ENCODE results near the gene MAPK8.

The MAPK8 gene

DNA sequence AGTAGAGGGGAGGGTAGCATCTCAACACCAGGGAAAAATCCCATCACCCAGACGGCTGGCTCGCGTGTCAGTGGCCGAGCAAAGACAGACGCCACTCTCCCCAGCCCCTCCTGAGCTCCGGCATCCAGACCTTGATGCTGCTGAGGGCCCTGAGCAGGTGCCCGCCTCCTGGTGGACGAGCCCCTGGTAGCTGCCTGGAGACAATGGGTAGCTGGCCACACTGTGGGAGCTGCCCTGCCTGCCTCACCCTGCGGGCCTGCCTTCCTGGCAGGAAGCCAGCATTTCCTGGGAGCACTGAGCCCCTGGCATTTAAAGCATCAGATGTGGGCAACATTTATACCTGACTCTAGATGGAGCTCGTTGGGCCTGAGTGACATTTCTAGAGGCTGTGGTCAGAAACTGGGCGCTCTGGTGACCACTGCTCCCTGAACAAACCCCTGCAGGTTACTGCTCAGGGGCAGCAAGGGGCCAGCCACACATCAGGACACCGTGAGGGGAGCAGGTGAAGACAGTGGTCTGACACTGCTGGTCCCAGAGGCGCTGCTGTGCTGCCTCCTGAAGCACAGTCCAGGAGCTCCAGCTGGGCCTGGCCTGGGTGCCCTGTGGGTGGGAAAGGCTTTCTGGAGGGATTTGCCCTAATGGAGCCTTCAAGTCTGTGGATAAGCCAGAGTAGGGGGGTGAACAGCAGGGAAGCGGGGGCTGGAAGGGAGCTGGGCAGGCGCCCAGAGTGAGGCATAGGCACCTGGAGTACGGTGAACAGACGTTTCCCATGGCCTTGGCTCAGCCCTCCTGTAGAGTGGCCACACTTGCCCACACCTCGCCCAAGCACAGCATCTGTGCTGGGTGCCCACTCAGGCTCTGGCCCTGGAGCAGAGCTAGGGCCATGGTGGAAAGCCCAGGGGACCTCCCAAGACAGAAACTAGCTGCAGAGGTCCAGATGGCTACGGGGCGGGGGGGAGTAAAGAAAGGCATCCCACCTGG is 138.7 kb downstream of the MAPK8 start:
- DNase-seq (ENCODE audit: extremely low read depth in 1 of 2, low read depth in 1 of 2) = no peak

- no peak for DNase-seq (ENCODE audit: extremely low read depth in 1 of 2, low read depth in 1 of 2)
These were observed 139.5 kb downstream of the MAPK8 start for GRCh38 chr10:48445932-48446331.

- no peak for DNase-seq (ENCODE audit: extremely low read depth in 1 of 2, low read depth in 1 of 2)
These were observed 140.3 kb downstream of the MAPK8 start for GRCh38 chr10:48446785-48447184.

GRCh38 chr10:48447356-48448215 is 141.1 kb downstream of the MAPK8 start:
- DNase-seq (ENCODE audit: extremely low read depth in 1 of 2, low read depth in 1 of 2) = no peak

DNA sequence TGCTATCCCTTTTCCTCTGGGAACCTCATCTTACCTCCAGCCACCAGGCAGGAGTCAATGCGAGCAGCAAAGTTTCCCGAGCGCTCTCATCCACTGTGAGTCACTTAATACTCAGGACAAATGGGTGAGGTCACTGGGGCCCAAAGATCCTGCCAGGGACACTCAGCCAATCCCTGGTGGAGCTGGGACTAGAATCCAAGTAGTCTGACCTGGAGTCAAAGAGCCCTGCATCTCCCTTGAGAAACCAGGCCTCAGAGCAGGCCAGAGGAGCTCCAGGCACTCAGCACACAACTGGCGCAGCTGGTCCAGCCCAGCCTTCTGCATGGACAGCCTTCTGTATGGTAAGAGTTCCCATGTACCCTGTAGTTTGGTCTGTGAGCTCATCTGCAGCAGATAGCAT is 142.3 kb downstream of the MAPK8 start:
- DNase-seq (ENCODE audit: extremely low read depth in 1 of 2, low read depth in 1 of 2) = no peak

DNA sequence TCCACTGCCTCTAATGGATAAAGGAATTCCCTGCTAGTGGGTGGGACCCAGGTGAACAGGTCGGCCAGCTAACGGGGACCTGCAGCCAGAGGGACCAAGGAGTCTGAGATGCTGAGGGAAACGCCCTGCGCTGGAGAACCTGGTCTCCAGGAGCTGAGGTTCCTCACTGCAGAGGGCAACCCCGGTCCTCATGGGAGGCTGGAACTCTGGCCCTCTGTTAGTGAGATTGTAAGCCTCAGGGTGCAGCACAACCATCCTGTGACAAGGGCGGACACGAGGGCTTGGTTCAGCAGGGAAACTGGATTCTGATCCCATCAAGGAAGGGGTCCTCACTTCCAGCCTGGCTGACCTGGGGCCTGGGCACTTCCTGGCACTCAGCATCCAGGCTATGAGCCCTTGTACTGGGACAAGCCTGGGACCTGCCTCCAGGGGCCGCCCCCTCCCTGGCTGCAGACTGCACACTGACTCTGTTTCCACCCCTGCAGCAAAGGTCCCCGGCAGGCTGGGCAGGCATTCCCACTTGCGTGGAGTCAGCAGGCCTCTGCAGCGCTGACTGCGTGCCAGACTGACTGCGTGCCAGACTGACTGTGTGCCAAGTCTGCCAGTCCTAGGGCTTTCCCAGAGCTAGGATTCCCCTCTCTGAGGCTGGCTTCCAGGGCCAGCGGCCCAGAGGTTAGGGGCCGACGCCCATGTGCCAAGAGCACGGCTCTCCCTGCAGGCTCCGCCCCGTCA is 143.2 kb downstream of the MAPK8 start:
- DNase-seq (ENCODE audit: extremely low read depth in 1 of 2, low read depth in 1 of 2) = no peak

GRCh38 chr10:48450233-48450740 is 143.8 kb downstream of the MAPK8 start:
- no peak for DNase-seq (ENCODE audit: extremely low read depth in 1 of 2, low read depth in 1 of 2)

GRCh38 chr10:48450741-48451466 is 144.4 kb downstream of the MAPK8 start:
- DNase-seq (ENCODE audit: extremely low read depth in 1 of 2, low read depth in 1 of 2) = no peak

DNA sequence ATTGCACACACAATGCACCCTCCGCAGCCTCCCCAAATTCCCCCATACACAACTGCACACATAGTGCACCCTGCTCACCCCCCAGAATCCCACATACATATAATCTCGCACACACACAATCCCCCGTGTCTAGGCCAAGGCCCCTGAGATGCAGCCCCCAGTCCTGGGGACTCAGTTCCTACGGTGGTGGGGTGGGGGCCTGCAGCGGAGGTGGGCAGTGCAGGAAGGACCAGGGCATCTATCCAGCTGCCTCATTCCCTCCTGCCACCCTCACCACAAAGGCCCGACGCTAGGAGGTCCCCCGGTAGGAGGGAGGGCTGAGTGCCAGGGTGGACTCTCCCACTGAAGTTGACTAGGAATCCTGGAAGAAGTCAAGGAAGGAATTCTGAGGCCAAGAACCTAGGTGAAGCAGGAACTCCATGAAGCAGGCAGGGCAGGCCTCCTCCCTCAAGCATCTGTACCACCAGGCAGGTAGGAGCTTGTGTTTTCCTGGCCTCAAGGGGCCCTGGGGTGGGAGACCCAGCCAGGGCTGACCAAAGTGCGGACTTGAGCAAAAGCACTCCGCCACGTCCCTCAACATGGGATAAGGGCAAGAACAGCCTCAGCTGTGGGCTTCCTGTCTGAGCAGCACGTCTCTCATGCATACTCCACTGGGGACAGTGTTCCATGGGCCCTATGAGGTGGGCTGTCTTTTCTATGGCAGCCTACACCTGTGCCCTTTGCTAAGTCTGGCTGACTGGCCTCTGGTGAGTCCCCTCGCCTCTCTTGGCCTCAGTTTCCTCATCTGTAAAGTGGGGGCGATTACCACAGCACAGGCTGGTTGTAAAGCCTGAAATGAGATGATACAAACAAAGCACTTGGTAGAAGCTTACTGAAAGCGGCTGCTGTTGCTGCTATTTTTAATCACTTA is 145.7 kb downstream of the MAPK8 start:
- no peak for DNase-seq (ENCODE audit: extremely low read depth in 1 of 2, low read depth in 1 of 2)

DNA sequence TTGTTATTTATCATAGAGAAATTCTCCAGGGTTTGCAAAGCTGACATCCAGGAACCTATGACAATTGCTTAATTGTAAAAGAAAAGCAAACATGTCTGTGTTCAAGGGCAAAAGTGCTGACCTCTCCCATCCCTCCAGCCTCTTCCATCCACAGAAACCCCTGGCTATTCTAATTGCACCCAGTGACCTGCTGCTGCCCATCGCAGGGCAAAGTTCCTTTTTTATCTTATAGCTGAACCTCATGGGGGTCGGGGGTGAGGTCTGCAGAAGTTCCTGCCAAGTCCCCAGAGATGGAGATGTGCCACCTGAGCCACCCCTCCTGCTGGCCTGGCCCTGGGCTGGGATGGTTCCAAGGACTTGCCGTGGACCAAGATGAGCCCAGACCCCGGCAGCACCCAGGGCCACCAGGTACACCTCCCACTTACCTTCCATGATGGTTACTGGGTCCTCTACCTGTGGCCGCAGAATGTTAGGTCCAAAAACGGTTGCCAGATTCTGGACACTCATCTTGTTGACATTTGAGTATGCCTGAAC is 146.5 kb downstream of the MAPK8 start:
- no peak for DNase-seq (ENCODE audit: extremely low read depth in 1 of 2, low read depth in 1 of 2)

DNA sequence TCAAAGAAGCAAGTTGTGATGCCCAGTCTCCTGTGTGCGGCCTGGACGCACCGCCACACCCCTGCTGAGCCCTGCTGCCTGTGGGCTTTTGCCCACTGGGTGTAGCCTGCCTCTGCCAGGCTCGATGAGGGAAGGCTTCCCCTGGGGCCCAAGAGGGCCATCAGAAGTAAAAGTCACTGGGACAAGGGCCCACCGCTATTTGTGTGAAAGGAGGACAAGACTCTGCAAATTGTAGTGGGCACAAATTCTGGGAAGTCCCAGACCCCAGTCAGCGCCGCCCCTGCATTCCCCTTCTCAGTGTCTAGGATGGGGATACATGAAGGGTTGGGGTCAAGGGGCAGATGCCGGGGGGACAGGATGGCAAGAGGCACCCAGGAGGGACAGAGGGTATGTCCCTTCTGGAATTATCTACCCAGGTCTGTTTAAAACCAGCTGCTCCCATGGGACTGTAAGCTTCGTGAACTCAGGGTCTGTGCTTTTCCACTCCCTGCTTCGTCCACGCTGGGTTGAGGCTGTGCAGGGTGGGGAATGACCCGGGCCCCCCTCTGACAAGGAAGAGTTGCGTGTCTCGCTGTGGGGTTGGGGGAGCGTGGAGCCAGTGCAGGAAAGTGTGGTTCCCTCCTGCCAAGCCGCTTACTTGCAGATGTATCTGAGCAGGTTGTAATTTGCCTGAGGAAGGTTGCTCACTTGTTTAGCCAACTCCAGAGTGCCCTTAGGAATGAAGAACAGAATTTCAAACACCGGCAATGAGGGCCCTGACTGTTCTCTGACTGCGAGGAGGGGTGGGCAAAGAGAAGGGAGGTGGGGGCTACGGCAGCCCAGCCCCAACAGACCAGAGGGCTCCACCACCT is 147.2 kb downstream of the MAPK8 start:
- DNase-seq (ENCODE audit: extremely low read depth in 1 of 2, low read depth in 1 of 2) = no peak

- DNase-seq (ENCODE audit: extremely low read depth in 1 of 2, low read depth in 1 of 2) = no peak
These were observed 148.0 kb downstream of the MAPK8 start for GRCh38 chr10:48454302-48455054.

GRCh38 chr10:48455055-48455391 is 148.5 kb downstream of the MAPK8 start:
- DNase-seq (ENCODE audit: extremely low read depth in 1 of 2, low read depth in 1 of 2) = no peak

DNA sequence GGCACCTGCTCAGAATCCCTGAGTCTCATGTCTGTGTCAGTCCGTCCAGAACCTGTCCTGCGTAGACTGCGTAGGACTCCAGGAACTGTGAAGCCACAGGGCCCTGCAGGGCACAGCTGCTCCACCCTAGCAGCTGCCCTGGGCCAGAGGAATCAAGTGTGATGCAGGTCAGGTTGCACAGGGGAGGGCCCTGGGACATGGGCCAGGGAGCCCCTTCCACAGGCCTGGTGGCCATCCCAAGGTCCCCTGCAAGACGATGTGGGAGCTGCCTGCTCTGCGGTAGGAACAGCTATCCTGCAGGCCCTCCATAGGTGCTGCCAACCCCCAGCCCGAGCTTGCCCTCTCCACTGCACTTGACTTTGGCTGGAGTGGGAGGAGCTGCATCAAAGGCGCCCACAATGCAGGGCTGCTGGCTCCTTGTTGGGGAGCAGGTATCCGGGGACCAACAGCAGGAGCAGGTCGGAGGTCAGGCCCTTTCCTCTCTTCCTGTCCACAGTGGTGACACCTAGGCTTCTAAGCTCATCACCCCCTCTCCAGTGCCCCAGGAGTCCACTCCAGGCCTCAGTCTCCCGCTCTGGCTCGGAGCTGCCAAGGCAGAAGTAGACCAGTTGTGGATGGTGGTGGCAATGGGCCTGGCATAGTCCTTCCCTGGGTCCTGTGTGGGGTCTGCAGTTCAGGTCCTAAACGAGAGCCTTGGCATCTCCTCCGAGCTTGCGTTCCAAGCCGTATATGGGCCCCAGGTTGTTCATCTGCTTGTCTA is 149.1 kb downstream of the MAPK8 start:
- no peak for DNase-seq (ENCODE audit: extremely low read depth in 1 of 2, low read depth in 1 of 2)

DNA sequence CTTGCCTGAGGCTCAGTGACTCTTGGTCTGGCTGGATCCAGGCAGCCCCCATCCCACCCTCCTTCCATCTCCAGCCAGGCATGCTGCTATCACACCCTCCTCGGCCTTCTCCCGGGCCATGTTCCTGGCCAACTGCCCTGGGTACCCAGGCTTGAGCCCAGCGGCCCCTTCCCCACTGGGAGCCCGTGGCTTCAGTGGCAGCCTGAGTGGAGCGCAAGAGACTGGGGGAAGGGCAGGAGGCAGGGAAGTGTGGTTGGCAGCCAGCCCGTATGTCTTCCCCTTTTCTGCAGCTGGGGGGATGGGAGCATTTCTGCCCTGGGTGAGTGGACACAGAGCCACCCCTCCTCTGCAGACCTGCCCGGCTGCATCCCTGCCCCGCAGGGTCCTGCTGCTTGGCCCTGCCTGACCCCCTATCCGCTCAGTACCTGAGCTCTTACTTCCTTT is 149.9 kb downstream of the MAPK8 start:
- no peak for DNase-seq (ENCODE audit: extremely low read depth in 1 of 2, low read depth in 1 of 2)

Data from stimulated activated CD8-positive, alpha-beta memory T cell treated with anti-CD3 and anti-CD28 coated beads, Interleukin-7, amount 100 ng/mL, for 48 hours (primary cell).